Measurements from ENCODE around the gene CGB2.
"Not testable (repeated sequence)": the region's sequence is repeated elsewhere in the genome, so short reads cannot be mapped to it uniquely, and the experiment has no call there.

CGB2 gene

GRCh38 chr19:49038557-49039276 is 7.0 kb downstream of the CGB2 start:
- DNase-seq, result not testable (repeated sequence)

- DNase-seq, result not testable (repeated sequence)
These were observed 8.0 kb downstream of the CGB2 start for GRCh38 chr19:49039736-49040135.

- no peak for DNase-seq
These were observed 10.5 kb downstream of the CGB2 start for GRCh38 chr19:49042177-49042576.

GRCh38 chr19:49042666-49043065 is 11.0 kb downstream of the CGB2 start:
- DNase-seq, result not testable (repeated sequence)

GRCh38 chr19:49043548-49043947 is 11.9 kb downstream of the CGB2 start, which contains the start of gene CGB5:
TSS of gene CGB5 (plus strand) at chr19:49043848. CDS start at chr19:49044210, 362 bp downstream.
- not testable (repeated sequence) for DNase-seq

GRCh38 chr19:49049011-49049410 is 17.3 kb downstream of the CGB2 start, which contains the start of gene CGB8:
TSS of gene CGB8 (minus strand) at chr19:49049111. CDS start at chr19:49048739, 372 bp downstream.
- DNase-seq, result not testable (repeated sequence)

GRCh38 chr19:49049834-49050233 is 18.1 kb downstream of the CGB2 start:
- not testable (repeated sequence) for DNase-seq

GRCh38 chr19:49050376-49051033 is 18.8 kb downstream of the CGB2 start:
- DNase-seq, result not testable (repeated sequence)

- DNase-seq, result no peak
These were observed 24.6 kb downstream of the CGB2 start for GRCh38 chr19:49056101-49056901.

GRCh38 chr19:49056902-49057596 is 25.4 kb downstream of the CGB2 start:
- not testable (repeated sequence) for DNase-seq

GRCh38 chr19:49057636-49058234 is 26.0 kb downstream of the CGB2 start, which contains the start of gene CGB7:
TSS of gene CGB7 (minus strand) at chr19:49057749. CDS start at chr19:49055375, 2,374 bp downstream.
- DNase-seq, result no peak

GRCh38 chr19:49058562-49058961 is 26.9 kb downstream of the CGB2 start:
- no peak for DNase-seq

GRCh38 chr19:49059053-49059452 is 27.4 kb downstream of the CGB2 start:
- no peak for DNase-seq

- no peak for DNase-seq
These were observed 29.3 kb downstream of the CGB2 start for GRCh38 chr19:49061000-49061399.

GRCh38 chr19:49061445-49061844 is 29.8 kb downstream of the CGB2 start:
- no peak for DNase-seq

GRCh38 chr19:49064029-49064629 is 32.4 kb downstream of the CGB2 start:
- DNase-seq, result no peak

- DNase-seq, result no peak
These were observed 33.3 kb downstream of the CGB2 start, which contains the start of gene NTF4 for GRCh38 chr19:49064768-49065611. TSS of gene NTF4 (minus strand) at chr19:49064818. CDS start at chr19:49061997, 2,821 bp downstream.

- no peak for DNase-seq
These were observed 34.3 kb downstream of the CGB2 start for GRCh38 chr19:49065905-49066512.

GRCh38 chr19:49067554-49067953 is 35.9 kb downstream of the CGB2 start:
- no peak for DNase-seq

- no peak for DNase-seq
These were observed 37.3 kb downstream of the CGB2 start for GRCh38 chr19:49069026-49069425.

Data from DMS79 (cell line).